Activated CD4-positive, alpha-beta T cell treated with anti-CD3 and anti-CD28 coated beads for 48 hours (primary cell): Measurements from ENCODE around the gene PHKA2.
"Not testable (repeated sequence)": the region's sequence is repeated elsewhere in the genome, so short reads cannot be mapped to it uniquely, and the experiment has no call there.

Experiments used
- DNase-seq: peaks from one replicate; pipeline ENCODE4 v3.0.0-alpha.2; 2020

Gene PHKA2

GRCh38 chrX:18855919-18856644, 127.8 kb downstream of the PHKA2 start:
- DNase-seq = no peak

GRCh38 chrX:18847901-18848300, 136.0 kb downstream of the PHKA2 start:
- DNase-seq = not testable (repeated sequence)
